Activated CD4-positive, alpha-beta T cell treated with anti-CD3 and anti-CD28 coated beads, Interleukin-2, amount 10 ng/mL, durations not matched to agents 7 days and 5 days (primary cell): ENCODE results near the gene IL25. TPM values are rescaled to one million over a fixed set of nuclear protein-coding genes. Genes with fewer than 3 reads are reported as not detected.
"Not testable (repeated sequence)": the region's sequence is repeated elsewhere in the genome, so short reads cannot be mapped to it uniquely, and the experiment has no call there.

Experiments used
- CTCF ChIA-PET: fragments of 350-600 bp; sonication (Branson Sonifier 250); formaldehyde crosslinking; loops from one replicate; lab custom pipeline; 2021; ENCODE audit warnings: antibody characterized with exemption; lab: Charles Lee
- POLR2A ChIA-PET: fragments of 350-600 bp; sonication (Branson Sonifier 250); formaldehyde crosslinking; loops from one replicate; lab custom pipeline; 2021; ENCODE audit warnings: antibody characterized with exemption; lab: Charles Lee
- DNase-seq: peaks from one replicate; pipeline ENCODE4 v3.0.0-alpha.2; 2020
- H3K27ac Mint-ChIP-seq: one replicate; pipeline ENCODE4 v1.8.0; 2021; ENCODE audit warnings: mild to moderate bottlenecking, moderate library complexity, mixed read lengths
- H3K27me3 Mint-ChIP-seq: one replicate; pipeline ENCODE4 v1.8.0; 2021; ENCODE audit warnings: mixed read lengths
- H3K36me3 Mint-ChIP-seq: one replicate; pipeline ENCODE4 v1.8.0; 2021; ENCODE audit warnings: low read depth, mixed read lengths
- H3K4me1 Mint-ChIP-seq: one replicate; pipeline ENCODE4 v1.8.0; 2021; ENCODE audit warnings: mixed read lengths
- H3K4me3 Mint-ChIP-seq: one replicate; pipeline ENCODE4 v1.8.0; 2021; ENCODE audit warnings: mild to moderate bottlenecking, moderate library complexity, mixed read lengths
- H3K9me3 Mint-ChIP-seq: one replicate; pipeline ENCODE4 v1.8.0; 2021; ENCODE audit warnings: mixed read lengths
- total RNA-seq, 2 experiments: library from RNA; stranded (reverse); gene quantifications; one replicate each; pipeline ENCODE4 v1.2.3, GENCODE V29; 2021

The IL25 gene
- total RNA-seq, 2 experiments from 2014 or later, result not detected

DNA sequence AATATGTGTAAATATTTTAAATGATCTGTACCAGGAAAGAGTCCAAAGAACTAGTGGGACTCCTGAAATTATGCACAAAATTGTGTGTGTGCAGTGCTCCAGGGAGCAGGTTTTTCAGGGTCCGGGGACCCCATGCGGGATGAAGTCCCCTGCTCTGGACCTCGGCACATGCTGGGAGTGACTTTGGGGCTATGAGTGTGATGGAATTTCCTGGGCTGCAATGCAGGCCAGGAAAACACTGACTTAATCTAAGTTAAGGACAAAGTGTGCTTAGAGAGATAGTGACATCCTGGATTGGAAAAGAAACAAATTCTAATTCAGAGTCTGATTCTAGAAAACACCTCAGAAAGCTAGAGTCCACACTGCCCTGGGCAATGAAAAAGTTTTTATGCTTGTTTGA, 41.6 kb downstream of the IL25 start:
- H3K27me3 Mint-ChIP-seq, result no peaks in the 10 kb centered on the region
- no peaks in the 10 kb centered on the region for H3K36me3 Mint-ChIP-seq
- H3K4me1 Mint-ChIP-seq, result no peaks in the 10 kb centered on the region
- no peak overlapping the region for H3K27ac Mint-ChIP-seq
- ChIA-PET POLR2A (no interaction called here), CTCF (interaction anchor here (0.6 kb wide), 1 partner anchor 135 kb away, joined by 3 read pairs; no protein-coding TSS in a partner anchor)
- no peaks in the 10 kb centered on the region for H3K9me3 Mint-ChIP-seq
- no peak overlapping the region for H3K4me3 Mint-ChIP-seq
- no peak for DNase-seq

DNA sequence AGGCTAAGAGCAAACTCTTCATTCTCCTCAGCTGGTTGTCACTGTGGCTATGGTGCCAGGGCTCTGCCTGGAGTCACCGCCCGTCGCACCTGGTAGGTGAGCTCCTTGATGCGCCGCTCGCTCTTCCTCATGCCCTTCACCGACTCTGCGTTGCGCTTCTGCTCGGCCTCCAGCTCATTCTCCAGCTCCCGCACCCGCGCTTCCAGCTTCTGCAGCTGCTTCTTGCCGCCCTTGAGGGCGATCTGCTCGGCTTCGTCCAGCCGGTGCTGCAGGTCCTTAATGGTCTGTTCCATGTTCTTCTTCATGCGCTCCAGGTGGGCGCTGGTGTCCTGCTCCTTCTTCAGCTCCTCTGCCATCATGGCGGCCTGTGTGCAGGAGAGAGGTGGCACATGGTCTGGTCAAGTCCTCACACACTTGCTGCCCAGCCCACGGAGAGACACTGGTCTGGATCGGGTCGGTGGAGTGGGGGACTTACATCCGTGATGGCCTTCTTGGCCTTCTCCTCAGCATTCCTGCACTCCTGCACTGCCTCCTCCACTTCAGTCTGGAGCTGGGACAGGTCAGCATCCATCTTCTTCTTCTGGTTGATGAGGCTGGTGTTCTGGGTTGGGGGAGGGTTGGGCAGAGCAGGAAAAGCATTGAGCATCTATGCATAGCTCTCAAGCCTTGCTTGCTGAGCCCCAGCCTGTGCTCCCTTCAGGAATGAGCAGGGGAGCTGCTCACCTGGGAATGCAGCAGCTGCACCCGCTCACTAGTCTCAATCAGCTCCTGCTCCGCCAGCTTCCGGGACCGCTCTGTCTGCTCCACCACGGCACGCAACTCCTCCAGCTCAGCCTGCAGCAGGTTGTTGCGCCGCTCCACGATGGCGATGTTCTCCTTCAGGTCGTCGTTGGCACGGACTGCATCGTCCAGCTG, 42.6 kb downstream of the IL25 start:
- H3K27me3 Mint-ChIP-seq, result no peaks in the 10 kb centered on the region
- peaks cover under 1% of the 10 kb centered on the region for H3K4me1 Mint-ChIP-seq
- CTCF ChIA-PET, result interaction anchor here (0.6 to 0.9 kb wide), 4 partner anchors 17 to 134 kb away, joined by 3 read pairs; no protein-coding TSS in a partner anchor
- POLR2A ChIA-PET, result no interaction called here
- H3K36me3 Mint-ChIP-seq, result no peaks in the 10 kb centered on the region
- no peak overlapping the region for H3K27ac Mint-ChIP-seq
- H3K9me3 Mint-ChIP-seq, result no peaks in the 10 kb centered on the region
- no peak overlapping the region for H3K4me3 Mint-ChIP-seq
- no peak for DNase-seq

DNA sequence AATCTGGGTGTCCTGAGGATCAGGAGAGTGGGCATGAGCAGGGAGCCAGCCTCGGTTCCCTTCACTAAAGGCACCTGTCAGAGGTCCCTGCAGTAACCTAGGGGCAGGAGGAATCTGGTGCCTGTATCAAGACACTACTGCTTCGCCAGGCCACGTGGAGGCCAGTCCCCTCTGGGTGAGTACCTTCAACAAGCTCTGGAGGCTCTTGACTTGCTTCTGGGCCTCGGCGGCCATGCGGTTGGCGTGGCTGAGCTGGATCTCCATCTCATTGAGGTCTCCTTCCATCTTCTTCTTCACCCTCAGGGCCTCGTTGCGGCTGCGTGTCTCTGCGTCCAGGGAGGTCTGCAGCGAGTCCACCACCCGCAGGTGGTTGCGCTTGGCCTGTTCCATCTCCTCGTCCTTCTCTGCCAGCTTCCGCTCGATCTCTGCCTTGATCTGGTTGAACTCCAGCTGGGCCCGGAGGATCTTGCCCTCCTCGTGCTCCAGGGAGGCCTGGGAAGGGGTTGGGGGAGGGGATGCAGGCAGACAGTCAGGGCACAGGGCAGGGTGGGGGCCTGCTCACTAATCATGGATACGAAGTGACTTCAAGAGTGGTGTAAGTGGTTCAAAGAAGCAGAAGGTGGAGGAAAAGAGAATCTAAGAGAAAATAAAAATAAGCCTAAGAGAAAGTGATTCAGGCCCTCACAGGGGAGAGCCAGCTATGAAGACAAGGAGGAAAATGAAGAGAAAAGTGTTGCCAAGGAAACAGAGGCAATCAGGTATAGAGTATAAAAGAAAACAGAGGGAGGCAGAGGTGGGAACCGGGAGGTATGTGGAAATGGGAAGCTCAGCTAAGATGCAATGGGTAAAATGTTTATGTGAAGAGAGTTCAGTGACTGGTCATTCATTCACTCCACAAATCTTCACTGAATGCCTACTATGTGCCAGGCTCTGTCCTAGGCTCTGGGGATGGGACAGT, 43.5 kb downstream of the IL25 start:
- H3K27ac Mint-ChIP-seq, result no peak overlapping the region
- H3K4me3 Mint-ChIP-seq, result no peak overlapping the region
- no peak for DNase-seq
- ChIA-PET POLR2A (no interaction called here), CTCF (interaction anchor here (0.6 to 0.8 kb wide), 2 partner anchors 17 to 63 kb away, joined by 3 read pairs; no protein-coding TSS in a partner anchor)
- H3K36me3 Mint-ChIP-seq, result no peaks in the 10 kb centered on the region
- no peaks in the 10 kb centered on the region for H3K9me3 Mint-ChIP-seq
- H3K4me1 Mint-ChIP-seq, result peaks cover 7% of the 10 kb centered on the region
- no peaks in the 10 kb centered on the region for H3K27me3 Mint-ChIP-seq

DNA sequence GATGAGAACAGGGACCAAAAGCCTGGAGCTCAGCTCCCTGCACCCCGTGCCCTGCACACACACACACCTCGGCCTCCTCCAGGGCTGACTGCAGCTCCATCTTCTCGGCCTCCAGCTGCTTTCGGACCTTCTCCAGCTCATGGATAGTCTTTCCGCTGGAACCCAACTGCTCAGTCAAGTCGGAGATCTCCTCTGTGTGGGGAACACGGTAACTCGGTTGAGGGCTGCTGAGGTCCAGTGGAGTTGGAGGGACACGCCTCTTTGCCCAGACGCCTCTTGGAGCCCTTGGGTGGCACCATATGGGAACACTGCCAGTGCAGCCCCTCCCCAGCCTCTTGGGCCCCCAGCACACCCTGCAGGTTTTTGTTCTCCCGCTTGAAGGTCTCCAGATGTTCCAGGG, 44.2 kb downstream of the IL25 start:
- no peak overlapping the region for H3K27ac Mint-ChIP-seq
- ChIA-PET CTCF (no interaction called here), POLR2A (no interaction called here)
- no peak overlapping the region for H3K4me3 Mint-ChIP-seq
- H3K36me3 Mint-ChIP-seq, result no peaks in the 10 kb centered on the region
- H3K27me3 Mint-ChIP-seq, result no peaks in the 10 kb centered on the region
- H3K9me3 Mint-ChIP-seq, result no peaks in the 10 kb centered on the region
- H3K4me1 Mint-ChIP-seq, result peaks cover 13% of the 10 kb centered on the region
- no peak for DNase-seq

DNA sequence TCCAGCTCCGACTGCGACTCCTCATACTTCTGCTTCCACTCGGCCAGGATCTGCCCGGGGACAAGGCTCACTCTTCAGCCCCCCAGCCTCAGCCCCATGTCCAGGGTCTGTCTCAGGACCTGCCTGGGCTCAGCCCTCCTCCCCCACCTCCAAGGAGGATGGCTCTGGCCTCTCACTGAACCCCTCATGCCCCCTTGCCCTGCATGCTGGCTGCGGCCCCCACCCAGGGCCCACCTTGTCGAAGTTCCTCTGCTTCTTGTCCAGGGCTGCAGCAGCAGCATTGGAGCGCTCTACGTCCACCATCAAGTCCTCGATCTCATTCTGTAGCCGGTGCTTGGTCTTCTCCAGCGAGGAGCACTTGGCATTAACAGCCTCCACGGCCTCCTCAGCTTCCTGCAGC, 44.7 kb downstream of the IL25 start:
- H3K27me3 Mint-ChIP-seq, H3K9me3 Mint-ChIP-seq, DNase-seq, H3K36me3 Mint-ChIP-seq, H3K4me3 Mint-ChIP-seq, POLR2A ChIA-PET, H3K27ac Mint-ChIP-seq: not testable (repeated sequence)
- CTCF ChIA-PET, result interaction anchor here (1.5 kb wide), 1 partner anchor 36 kb away, joined by 3 read pairs; no protein-coding TSS in a partner anchor
- H3K4me1 Mint-ChIP-seq, result peaks cover 18% of the 10 kb centered on the region

DNA sequence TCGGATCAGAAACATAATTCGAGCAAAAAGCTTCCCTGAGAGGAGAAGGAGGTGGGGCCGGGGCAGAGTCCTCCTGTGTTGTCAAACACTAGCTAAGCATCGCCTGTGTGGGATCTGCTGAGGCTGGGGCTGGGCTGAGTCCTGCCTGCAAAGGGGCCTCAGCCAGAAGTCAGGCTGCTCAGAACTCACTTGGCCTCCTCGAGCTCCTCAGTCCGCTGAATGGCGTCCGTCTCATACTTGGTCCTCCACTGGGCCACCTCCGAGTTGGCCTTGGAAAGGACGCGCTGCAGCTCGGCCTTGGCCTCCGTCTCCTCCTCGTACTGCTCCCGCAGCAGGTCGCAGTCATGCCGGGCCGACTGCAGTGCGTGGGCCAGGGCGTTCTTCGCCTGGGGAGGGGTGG, 45.4 kb downstream of the IL25 start:
- Mint-ChIP-seq H3K9me3 (no peaks in the 10 kb centered on the region), H3K27me3 (no peaks in the 10 kb centered on the region), H3K36me3 (no peaks in the 10 kb centered on the region), H3K4me1 (peaks cover 18% of the 10 kb centered on the region), H3K27ac (no peak overlapping the region), H3K4me3 (no peak overlapping the region)
- POLR2A ChIA-PET, result no interaction called here
- CTCF ChIA-PET, result interaction anchor here (0.9 to 1.5 kb wide), 2 partner anchors 37 to 38 kb away, joined by 3 read pairs; no protein-coding TSS in a partner anchor
- no peak for DNase-seq

DNA sequence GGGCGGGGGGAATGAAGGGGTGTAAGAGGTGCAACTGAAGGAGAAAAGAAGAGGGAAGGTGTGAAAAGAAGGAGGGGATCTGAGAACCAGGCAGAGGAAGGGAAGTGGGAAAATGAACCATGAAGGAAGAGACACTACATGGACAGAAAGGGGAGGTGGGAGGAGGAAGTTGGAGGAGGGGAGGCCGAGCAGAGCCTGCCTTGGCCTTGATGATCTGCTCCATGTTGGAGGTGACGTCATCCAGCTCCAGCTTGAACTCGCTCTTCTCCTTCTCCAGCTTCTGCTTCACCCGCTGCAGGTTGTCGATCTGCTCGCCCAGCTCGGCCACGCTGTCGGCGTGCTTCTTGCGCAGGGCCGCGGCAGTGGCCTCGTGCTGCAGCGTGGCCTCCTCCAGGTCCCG, 47.0 kb downstream of the IL25 start:
- DNase-seq, H3K27me3 Mint-ChIP-seq, H3K9me3 Mint-ChIP-seq, H3K4me3 Mint-ChIP-seq, POLR2A ChIA-PET, H3K27ac Mint-ChIP-seq, CTCF ChIA-PET, H3K36me3 Mint-ChIP-seq: not testable (repeated sequence)
- peaks cover 18% of the 10 kb centered on the region for H3K4me1 Mint-ChIP-seq

DNA sequence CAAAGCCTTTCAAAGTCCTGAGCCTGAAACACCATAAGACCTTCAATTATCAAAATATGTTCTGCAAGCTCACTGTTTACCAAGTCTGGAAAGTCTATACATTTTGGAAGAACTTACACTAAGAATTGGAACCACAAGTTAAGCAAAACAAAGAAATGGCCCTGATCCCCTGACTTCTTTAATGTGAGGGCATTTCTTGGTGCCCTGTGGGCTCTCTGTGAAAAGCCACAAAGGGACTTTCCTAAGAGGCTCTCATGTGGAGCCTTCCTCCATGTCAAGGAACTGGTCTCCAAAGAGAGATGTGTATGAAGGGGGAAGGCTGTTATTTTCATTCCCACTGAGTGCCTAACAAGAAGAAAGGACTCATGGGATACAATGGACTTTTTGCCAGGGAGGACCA, 49.0 kb downstream of the IL25 start:
- ChIA-PET CTCF (interaction anchor here (1.1 kb wide), 1 partner anchor 14 kb away, joined by 4 read pairs; no protein-coding TSS in a partner anchor), POLR2A (no interaction called here)
- Mint-ChIP-seq H3K36me3 (no peaks in the 10 kb centered on the region), H3K27ac (peak overlapping the region; percentile 3), H3K4me1 (peaks cover 21% of the 10 kb centered on the region), H3K4me3 (no peak overlapping the region), H3K9me3 (no peaks in the 10 kb centered on the region), H3K27me3 (no peaks in the 10 kb centered on the region)
- no peak for DNase-seq

DNA sequence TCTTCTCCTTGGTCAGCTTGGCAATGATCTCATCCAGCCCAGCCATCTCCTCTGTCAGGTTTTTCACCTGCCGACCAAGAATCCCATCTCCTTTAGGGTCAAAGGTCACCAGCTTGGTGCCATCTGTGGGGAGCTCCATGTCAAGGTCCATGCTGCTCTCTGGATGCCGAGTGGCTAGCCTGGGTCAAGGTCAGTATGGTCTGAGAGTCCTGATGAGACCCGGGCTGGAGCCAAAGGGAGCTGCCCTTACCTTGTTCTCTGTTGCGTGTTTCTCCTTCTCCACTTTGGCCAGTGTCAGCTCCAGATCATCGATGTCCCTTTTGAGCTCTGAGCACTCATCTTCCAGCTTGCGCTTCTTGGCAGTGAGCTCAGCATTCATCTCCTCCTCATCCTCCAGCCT, 51.0 kb downstream of the IL25 start:
- no peak overlapping the region for H3K27ac Mint-ChIP-seq
- CTCF ChIA-PET, result interaction anchor here (1.4 to 1.6 kb wide), 2 partner anchors 11 to 14 kb away, joined by 5 to 6 read pairs; no protein-coding TSS in a partner anchor

DNA sequence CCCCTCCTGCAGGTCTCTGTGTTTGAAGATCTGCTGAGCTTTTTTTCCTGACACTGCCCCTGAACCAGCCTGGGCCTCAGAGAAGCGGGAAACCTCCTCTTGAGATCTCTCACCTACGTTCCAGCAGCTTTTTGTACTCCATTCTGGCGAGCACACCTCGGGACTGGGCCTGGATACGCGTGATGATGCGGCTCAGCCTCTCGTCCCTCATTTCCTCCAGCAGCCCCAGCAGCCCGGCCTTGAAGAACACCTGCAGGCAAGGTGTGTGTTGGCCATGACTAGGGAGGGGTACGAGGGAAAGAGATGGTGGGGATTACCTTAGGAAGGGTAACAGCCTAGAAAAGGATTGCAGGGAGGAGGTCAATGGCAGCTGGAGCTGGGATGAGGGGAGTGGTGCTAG, 52.6 kb downstream of the IL25 start:
- H3K4me1 Mint-ChIP-seq, result peaks cover 20% of the 10 kb centered on the region
- no peak overlapping the region for H3K4me3 Mint-ChIP-seq
- no peak overlapping the region for H3K27ac Mint-ChIP-seq
- H3K27me3 Mint-ChIP-seq, result no peaks in the 10 kb centered on the region
- POLR2A ChIA-PET, result no interaction called here
- no peaks in the 10 kb centered on the region for H3K9me3 Mint-ChIP-seq
- CTCF ChIA-PET, result interaction anchor here (0.6 kb wide), 1 partner anchor 265 kb away, joined by 3 read pairs; no protein-coding TSS in a partner anchor
- no peak for DNase-seq
- no peaks in the 10 kb centered on the region for H3K36me3 Mint-ChIP-seq

More for the DNA sequence above, 51.0 kb downstream of the IL25 start:
- Mint-ChIP-seq H3K4me3 (no peak overlapping the region), H3K9me3 (no peaks in the 10 kb centered on the region), H3K36me3 (no peaks in the 10 kb centered on the region), H3K4me1 (peaks cover 21% of the 10 kb centered on the region), H3K27me3 (no peaks in the 10 kb centered on the region)
- DNase-seq, result no peak
- POLR2A ChIA-PET, result interaction anchor here (0.5 to 0.6 kb wide), 2 partner anchors 784 to 1532 kb away, joined by 3 to 4 read pairs; no protein-coding TSS in a partner anchor

DNA sequence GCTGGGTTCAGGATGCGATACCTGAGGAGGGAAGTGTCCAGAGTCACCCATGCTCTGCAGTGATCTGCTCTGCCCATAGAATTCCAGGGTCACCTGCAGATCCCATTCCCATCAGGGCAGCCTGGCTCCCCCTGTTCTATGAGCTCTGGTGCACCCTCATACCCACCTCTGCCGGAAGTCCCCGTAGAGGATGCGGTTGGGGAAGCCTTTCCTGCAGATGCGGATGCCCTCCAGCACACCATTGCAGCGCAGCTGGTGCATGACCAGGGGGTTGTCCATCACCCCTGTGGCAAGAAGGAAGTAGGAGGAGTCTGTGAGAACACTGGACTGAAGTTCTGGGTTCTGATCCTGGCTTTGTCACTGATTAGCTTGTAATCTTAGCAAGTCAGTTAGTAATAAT, 53.2 kb downstream of the IL25 start:
- H3K27me3 Mint-ChIP-seq, DNase-seq, H3K9me3 Mint-ChIP-seq, POLR2A ChIA-PET, H3K36me3 Mint-ChIP-seq, H3K27ac Mint-ChIP-seq, CTCF ChIA-PET, H3K4me3 Mint-ChIP-seq: not testable (repeated sequence)
- peaks cover 17% of the 10 kb centered on the region for H3K4me1 Mint-ChIP-seq
